ENCODE data around the gene TPSB2.

DNA sequence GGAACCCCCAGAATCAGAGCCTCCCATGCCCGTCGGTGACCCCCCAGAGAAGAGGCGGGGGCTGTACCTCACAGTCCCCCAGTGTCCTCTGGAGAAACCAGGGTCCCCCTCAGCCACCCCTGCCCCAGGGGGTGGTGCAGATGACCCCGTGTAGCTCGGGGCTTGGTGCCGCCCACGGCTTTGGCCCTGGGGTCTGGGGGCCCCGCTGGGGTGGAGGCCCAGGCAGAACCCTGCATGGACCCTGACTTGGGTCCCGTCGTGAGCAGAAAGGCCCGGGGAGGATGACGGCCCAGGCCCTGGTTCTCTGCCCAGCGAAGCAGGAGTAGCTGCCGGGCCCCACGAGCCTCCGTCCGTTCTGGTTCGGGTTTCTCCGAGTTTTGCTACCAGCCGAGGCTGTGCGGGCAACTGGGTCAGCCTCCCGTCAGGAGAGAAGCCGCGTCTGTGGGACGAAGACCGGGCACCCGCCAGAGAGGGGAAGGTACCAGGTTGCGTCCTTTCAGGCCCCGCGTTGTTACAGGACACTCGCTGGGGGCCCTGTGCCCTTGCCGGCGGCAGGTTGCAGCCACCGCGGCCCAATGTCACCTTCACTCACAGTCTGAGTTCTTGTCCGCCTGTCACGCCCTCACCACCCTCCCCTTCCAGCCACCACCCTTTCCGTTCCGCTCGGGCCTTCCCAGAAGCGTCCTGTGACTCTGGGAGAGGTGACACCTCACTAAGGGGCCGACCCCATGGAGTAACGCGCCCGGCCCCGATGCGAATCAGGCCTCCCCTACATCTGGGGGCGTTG lies 8.9 kb downstream of the TPSB2 start:
- TF ChIP-seq EP300 (IDR thresholded peaks at IDR 0.05) = no peak
- no peak for TF ChIP-seq POLR2AphosphoS5 (IDR thresholded peaks at IDR 0.05)
- TF ChIP-seq POLR2A (IDR thresholded peaks at IDR 0.05) = no peak
